GM12865 (cell line): Measurements from ENCODE around the gene PC.

Experiments
- DNase-seq: peaks from one replicate; pipeline ENCODE4 v3.0.0; 2010; ENCODE audit warnings: low read depth
- H3K4me3 ChIP-seq: 2 replicates; pipeline ENCODE4 v1.5.1; 2011; ENCODE audit warnings: mild to moderate bottlenecking, low read depth, low read length, control low read depth
- CTCF ChIP-seq: IDR thresholded peaks from 2 replicates; pipeline ENCODE4 v1.5.1; 2011; ENCODE audit warnings: low read length, control low read depth, low read depth, inconsistent platforms; ENCODE audit not compliant: insufficient read depth; ENCODE audit errors: missing control alignments

The PC gene

GRCh38 chr11:66918741-66919140 lies 39.4 kb downstream of the PC start:
- no peak for TF ChIP-seq CTCF
- no peak for DNase-seq
- no peak overlapping the region for H3K4me3 ChIP-seq

GRCh38 chr11:66915866-66916265 lies 42.3 kb downstream of the PC start:
- no peak for DNase-seq
- no peak overlapping the region for H3K4me3 ChIP-seq
- TF ChIP-seq CTCF: no peak

- no peak for DNase-seq
- no peak for TF ChIP-seq CTCF
- no peak overlapping the region for H3K4me3 ChIP-seq
These were observed 42.9 kb downstream of the PC start for GRCh38 chr11:66915046-66915832.

GRCh38 chr11:66914505-66914904 lies 43.7 kb downstream of the PC start:
- TF ChIP-seq CTCF: no peak
- DNase-seq: no peak
- no peak overlapping the region for H3K4me3 ChIP-seq

- no peak for TF ChIP-seq CTCF
- DNase-seq: no peak
- H3K4me3 ChIP-seq: no peak overlapping the region
These were observed 45.3 kb downstream of the PC start for GRCh38 chr11:66912911-66913310.

GRCh38 chr11:66912361-66912760 lies 45.8 kb downstream of the PC start:
- H3K4me3 ChIP-seq: no peak overlapping the region
- TF ChIP-seq CTCF: no peak
- no peak for DNase-seq

- H3K4me3 ChIP-seq: no peak overlapping the region
- DNase-seq: no peak
- no peak for TF ChIP-seq CTCF
These were observed 47.5 kb downstream of the PC start for GRCh38 chr11:66910669-66911068.
